Measurements from ENCODE around the gene ARMH4.

Gene ARMH4

GRCh38 chr14:58152014-58152857 lies at the start of gene ARMH4:
Gene ARMH4, minus strand, starts transcription at chr14:58152213. Its CDS starts 12,855 bp downstream, at chr14:58139358.
- DNase-seq (ENCODE audit: low read depth, low spot score), result peak; percentile 2

DNA sequence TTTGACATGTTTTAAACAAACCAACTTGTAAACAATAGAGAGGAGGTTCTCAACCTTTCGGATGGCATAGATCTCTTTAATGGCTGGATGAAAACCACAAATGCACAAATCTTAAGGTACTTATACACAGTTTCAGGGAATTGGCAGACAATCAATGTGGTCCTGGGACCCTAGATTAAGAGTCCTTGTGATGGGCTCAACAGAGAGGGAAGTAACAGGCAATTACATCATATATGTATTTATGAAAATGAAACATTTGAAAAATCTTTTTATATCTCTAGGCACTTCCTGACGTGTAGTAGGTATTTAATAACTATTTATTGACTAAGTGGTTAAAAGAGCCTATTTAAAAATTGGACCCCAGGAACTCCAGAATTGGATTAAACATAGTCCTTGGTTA lies 48.8 kb upstream of the ARMH4 start:
- DNase-seq (ENCODE audit: low read depth, low spot score), result no peak

- no peak for DNase-seq (ENCODE audit: low read depth, low spot score)
These were observed 48.4 kb upstream of the ARMH4 start for GRCh38 chr14:58200480-58200841.

GRCh38 chr14:58199726-58200479 lies 47.9 kb upstream of the ARMH4 start, which contains the start of gene ACTR10:
Gene ACTR10, plus strand, starts transcription at chr14:58200149. Its CDS starts 69 bp downstream, at chr14:58200218.
- DNase-seq (ENCODE audit: low read depth, low spot score), result peak; percentile 77

DNA sequence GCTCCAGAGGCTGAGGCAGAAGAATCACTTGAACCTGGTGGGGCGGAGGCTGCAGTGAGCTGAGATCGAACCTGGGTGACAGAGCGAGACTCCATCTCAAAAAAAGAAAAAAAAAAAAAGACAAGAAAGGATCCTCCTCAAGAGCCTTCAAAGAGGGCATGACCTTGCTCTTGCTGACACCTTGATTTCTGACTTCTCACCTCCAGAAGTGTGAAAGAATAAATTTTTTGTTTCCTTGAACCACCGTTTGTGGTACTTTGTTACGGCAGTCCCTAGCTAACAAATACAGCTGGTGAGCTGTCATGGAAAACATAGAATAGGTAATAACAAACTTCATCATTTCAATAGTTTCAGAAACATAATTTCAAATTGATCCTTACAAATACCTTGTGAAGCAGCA lies 46.1 kb upstream of the ARMH4 start:
- DNase-seq (ENCODE audit: low read depth, low spot score), result no peak

DNA sequence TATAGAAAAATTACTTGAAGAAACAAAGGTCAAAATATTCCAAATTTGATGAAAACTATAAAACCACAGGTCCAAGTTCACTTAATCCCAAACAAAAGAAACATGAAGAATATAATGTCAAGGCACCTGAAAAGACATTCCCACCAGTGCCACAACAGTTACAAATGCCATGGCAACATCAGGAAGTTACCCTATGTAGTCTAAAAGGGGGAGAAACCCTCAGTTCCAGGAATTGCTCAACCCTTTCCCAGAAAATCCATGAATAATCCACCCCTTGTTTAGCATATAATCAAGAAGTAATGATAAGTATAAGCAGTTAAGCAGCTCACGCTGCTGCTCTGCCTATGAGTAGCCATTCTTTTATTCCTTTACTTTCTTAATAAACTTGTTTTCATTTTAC lies 44.2 kb upstream of the ARMH4 start:
- DNase-seq (ENCODE audit: low read depth, low spot score), result no peak

DNA sequence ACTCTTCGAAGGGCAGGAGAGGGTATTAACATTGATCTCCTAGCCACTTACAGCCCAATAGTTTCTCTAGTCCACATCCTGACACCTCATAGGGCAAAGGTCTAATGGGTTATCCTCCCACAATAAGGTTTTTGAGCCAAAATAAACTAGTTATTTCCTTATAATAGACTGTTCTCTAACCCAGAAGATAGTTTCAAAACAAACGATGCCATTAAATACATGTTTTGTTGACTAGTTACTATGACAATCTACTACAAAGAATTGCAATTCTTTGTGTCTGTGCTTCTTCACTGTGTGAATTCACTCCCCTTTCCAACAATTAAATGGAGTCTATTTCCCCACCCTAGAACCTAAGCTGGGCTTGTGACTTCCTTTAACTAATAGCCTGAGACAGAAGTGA lies 41.5 kb upstream of the ARMH4 start:
- DNase-seq (ENCODE audit: low read depth, low spot score), result no peak

DNA sequence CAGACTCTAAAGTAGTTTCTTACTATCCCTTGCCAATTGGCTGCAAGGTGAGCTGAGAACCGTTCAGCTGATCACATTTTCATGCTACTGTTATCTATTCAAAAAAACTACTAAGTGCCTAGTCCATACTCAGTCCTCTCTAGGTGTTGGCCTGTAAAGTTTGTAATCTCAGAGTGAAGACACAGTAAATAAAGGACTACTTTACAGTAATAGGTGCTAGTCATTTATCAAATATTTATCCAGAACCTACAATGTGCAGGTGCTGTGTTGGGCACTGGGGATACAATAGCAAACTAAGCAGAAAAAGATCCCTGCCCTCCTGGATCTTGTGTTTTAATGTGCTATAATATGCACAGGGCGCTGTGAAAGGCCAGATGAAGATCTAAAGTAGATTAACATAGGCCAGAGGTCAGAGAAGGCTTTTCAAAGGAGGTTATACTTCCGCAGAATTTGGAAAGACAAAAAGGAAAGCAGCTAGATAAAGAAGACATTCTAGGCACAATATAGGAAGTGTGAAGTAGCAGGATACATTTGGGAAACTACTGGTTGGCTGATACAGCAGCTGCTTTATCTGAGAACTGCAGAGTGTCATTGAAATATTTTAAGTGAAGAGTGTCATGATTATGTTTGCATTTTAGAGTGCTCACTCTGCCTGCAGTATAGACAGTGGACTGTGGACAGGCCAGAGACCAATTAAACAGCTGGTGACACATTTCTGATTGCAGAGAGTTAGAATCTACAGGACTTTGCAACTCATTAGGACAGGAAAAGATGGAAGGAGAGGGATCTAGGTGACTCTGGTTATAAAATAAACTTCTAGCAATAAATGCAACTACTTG lies 40.0 kb upstream of the ARMH4 start:
- DNase-seq (ENCODE audit: low read depth, low spot score), result no peak

GRCh38 chr14:58189176-58189575 lies 37.2 kb upstream of the ARMH4 start:
- no peak for DNase-seq (ENCODE audit: low read depth, low spot score)

DNA sequence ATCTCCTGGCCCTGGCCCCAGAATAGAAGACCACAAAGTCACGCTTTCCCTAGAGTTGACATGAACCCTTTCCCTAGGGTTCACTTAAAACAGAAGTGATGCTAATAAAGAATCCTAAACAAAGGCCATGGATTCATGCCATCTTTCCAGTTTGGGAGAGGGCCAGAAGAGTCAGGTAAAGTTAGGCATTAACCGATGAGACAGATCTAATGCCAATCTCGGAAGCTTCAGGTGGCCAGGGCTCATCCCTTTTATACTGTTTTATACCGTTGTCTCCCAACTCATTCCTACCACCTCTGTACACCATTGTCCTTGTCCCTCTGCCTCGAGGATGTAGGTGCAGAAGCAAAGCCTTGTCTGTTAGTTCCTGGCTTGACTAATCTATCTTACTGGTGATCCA lies 25.1 kb upstream of the ARMH4 start:
- no peak for DNase-seq (ENCODE audit: low read depth, low spot score)

GRCh38 chr14:58171090-58171489 lies 19.1 kb upstream of the ARMH4 start:
- DNase-seq (ENCODE audit: low read depth, low spot score), result no peak

DNA sequence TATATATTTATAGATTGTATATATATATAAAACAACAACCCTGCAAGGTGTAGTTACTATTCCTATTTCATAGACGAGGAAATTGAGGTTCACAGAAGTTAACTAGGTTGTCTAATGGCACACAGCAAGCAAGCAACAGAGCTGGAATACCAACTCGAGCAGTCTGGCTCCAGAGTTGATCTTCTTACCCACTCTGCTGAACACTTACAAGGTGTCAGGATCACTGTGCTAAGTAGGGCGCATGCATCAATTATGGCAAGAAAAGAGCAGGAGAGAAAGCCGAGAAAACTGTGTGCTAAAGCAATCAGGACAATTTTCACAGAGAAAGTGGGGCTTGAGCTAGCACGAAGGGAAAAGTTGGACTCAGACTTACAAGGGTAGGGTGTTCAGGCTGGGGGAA lies 15.9 kb upstream of the ARMH4 start:
- no peak for DNase-seq (ENCODE audit: low read depth, low spot score)

DNA sequence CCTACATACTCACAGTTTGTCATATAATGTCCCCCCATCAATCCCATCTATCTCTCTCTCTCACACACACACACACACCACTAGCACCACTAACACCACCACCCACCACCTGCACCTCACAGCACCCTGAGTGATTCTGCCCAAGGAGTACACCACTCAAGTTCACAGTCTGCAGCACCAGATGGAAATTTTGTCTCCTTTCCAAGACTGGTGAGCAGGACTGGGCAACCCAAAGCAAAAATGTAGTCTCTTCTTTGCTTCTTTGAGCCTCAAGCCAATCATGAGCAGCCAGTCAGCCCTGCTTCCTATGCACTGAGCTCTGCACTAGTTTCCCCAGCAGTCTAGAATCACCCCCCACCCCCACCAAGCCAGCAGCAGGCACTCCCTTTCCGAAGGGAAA lies 15.0 kb upstream of the ARMH4 start:
- no peak for DNase-seq (ENCODE audit: low read depth, low spot score)

GRCh38 chr14:58166005-58166983 lies 14.3 kb upstream of the ARMH4 start:
- peak; percentile 51 for DNase-seq (ENCODE audit: low read depth, low spot score)

GRCh38 chr14:58160561-58160960 lies 8.5 kb upstream of the ARMH4 start:
- DNase-seq (ENCODE audit: low read depth, low spot score), result no peak

DNA sequence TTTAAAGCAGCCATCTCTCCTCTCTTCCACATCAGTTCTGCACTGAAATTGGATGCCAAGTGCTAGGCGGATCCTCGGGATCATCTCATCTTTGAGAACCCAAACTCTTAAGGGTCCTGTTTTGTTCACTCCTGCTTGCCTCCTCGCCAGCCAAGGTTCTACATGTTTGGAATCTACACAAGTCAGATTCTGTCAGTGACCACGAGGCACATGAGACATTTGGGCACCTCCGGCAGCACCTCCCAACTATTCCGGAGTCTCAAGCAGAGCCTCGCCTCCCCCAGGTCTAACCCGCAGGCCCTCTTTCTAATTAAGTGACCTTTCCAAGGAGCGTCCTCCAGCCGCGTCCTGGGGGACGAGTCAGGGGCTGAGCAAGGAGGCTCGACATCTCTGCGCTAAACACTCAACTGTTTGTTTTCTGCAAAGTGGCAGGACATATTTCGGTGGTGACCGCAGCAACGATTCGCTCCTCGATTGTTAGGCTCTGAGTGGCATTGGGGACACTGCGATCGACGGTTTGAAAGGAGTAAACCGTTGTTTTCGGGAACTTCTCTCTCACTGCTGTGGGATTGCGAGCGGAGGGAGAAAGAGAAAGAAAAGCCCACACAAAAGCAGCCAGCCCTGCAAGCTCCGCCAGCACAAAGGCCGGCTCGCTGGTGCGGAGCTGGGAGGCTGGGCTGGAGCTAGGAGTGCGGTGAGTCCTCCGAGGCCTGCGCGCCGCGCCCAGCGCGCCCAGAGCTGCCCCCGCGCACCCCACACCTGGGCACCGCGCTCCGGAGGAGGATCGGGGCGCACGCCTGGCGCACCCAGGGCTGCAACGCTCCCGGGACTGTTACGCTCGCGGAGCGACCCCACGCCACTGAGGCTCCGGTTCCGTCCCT lies 640 bp downstream of the ARMH4 start:
- DNase-seq (ENCODE audit: low read depth, low spot score), result no peak

- no peak for DNase-seq (ENCODE audit: low read depth, low spot score)
These were observed 1.7 kb downstream of the ARMH4 start for GRCh38 chr14:58150243-58150805.

GRCh38 chr14:58149196-58149595 lies 2.8 kb downstream of the ARMH4 start:
- DNase-seq (ENCODE audit: low read depth, low spot score), result no peak

- DNase-seq (ENCODE audit: low read depth, low spot score), result no peak
These were observed 5.6 kb downstream of the ARMH4 start for GRCh38 chr14:58146399-58146798.

Data from activated naive CD8-positive, alpha-beta T cell treated with anti-CD3 and anti-CD28 coated beads, Interleukin-2, amount 50 U/mL, for 16 hours (primary cell).